GM23338 (cell line): Measurements from ENCODE around the gene ZGRF1.

Experiments used
- CREB1 ChIP-seq: fragments of 250-450 bp; sonication (Bioruptor Pico); IDR thresholded peaks from 2 replicates; pipeline ENCODE4 v1.5.0; 2020; ENCODE audit warnings: low read depth, mild to moderate bottlenecking, moderate library complexity
- CTCF ChIP-seq, 2 experiments: fragments of 200-600 bp in 1 of 2; sonication (generic) in 1 of 2; conservative IDR thresholded peaks; 2 replicates each; pipeline versions ENCODE4 v1.5.1 to v1.6.1; 2016 to 2017; ENCODE audit warnings: antibody characterized with exemption in 2 of 2, low read depth in 2 of 2, mild to moderate bottlenecking in 2 of 2, moderate library complexity in 1 of 2
- POLR2AphosphoS5 ChIP-seq: IDR thresholded peaks from 2 replicates; pipeline ENCODE4 v1.6.1; 2016; ENCODE audit warnings: antibody characterized with exemption, low read depth
- REST ChIP-seq: IDR thresholded peaks from one replicate; pipeline ENCODE4 v1.6.1; 2018; ENCODE audit warnings: antibody characterized with exemption; ENCODE audit not compliant: unreplicated experiment

- TF ChIP-seq POLR2AphosphoS5 (peak; percentile 49; the same call in 1 of the 2 replicates), CTCF (conservative IDR thresholded peaks at IDR 0.05; ENCODE audit: low read depth in 2 of 2) (no peak), REST (no peak), CREB1 (CRISPR knock-in tag) (no peak)
Observed at GRCh38 chr4:112650332-112650731, 13.6 kb upstream of the ZGRF1 start.
